ENCODE measurements around the gene SOCS7.
"Not testable (repeated sequence)": the region's sequence is repeated elsewhere in the genome, so short reads cannot be mapped to it uniquely, and the experiment has no call there.

The SOCS7 gene

DNA sequence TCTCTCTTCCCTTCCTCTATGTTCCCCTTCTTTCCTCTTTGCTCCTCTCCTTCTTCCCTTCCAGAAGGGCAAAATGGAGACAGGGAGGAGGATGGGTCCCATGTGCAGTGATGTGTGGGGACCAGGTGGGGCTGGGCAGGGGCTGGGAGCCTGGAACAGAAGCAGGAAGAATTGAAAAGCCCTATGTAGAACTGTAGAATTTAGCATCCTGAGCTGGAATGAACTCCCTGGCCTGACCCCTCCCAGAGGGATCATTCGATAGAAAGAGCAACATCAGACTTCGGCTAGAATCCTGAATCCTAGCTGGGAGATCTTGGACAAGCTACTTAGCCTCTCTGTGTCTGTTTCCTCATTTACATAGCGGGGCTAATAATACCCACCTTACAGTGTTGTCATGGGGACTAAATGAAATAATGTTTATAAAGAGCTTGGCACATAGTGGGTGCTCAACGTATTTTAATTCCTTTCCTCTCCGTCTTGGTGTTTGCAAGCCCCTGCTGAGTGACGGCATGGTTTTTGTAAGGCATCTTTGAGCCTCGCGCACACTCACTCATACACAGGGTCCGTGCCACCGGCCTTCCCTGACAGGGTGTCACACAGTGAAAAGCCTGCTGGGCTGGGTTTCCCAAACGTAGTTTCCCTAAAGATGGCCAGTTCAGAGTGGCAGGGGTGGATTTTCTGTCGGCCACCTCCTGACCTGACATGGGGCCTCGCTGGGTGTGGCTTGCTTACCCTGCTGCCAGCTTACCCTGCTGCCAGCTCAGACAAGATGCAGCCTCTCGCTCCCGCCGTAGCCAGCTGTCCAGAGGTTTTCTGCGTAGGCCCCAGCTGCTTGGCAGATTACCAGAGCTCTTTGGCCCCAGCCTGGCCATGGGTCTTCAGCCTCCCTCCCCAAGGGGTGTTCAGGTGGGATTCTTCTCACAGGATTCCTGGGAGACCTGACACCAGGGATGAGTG, 70.5 kb downstream of the SOCS7 start:
- DNase-seq: peak; percentile 38

DNA sequence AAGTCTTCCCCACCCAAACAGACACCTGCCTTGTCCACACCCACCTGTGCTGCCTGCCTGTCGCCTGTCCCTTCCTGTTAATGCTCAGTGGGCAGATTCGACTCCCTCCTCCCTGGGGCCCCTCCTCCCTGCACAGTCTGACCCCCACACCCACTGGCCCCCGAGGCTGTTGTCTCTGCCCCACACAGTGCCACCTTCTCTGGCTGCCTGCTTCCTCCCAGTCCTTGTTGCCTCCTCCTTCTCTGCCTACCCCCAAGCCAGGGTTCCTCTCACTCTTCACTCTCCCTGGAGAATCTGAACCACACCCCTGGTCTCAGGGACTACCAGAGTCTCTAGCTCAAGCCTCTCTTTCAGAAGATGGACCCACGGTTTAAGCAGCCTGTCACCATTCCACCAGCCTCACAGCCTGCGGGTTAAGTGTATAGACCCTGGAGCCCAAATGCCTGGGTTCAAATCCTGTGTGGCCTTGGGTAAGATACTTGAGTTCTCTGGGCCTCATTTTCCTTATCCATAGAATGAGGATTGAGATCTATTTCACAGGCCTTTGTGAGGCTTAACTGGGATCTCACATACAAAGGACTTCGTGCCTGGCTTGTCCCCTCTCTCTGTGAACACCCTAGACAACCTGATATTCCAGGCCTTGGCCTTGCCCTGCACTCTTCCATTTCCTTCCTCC, 72.8 kb downstream of the SOCS7 start:
- no peak for DNase-seq

GRCh38 chr17:38425031-38425430, 73.4 kb downstream of the SOCS7 start:
- no peak for DNase-seq

- no peak for DNase-seq
Observed at GRCh38 chr17:38425744-38426143, 74.1 kb downstream of the SOCS7 start.

- DNase-seq: no peak
Observed at GRCh38 chr17:38426441-38426840, 74.8 kb downstream of the SOCS7 start.

- DNase-seq: no peak
Observed at GRCh38 chr17:38427160-38427949, 75.7 kb downstream of the SOCS7 start.

DNA sequence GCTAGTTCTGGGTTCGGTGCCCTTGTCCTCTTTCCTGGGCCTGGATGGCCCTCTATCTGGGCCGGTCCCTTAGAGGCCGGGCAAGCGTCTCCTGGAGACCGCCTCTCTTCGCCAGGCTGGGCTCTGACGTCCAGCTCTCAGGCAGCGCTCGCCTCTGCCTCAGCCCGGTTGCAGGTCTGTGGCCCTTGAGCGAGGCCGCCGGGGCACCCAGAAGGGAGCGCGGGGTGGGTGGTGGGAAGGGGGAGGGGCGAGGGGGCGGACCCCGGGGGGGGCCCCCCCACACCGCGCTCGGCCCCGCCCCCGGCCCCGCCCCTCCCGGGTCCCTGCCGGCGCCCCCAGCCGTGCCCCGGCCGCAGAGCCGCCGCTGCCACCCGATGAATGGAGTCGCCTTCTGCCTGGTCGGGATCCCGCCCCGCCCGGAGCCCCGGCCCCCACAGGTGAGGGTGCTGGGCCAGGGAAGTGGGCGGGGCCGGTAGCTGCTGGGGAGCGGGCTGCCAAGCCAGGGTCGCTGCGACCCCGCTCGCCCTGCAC, 76.5 kb downstream of the SOCS7 start, which contains the start of gene ARHGAP23:
Gene ARHGAP23 (plus strand): TSS at position 353 of the 531 bp plus-strand sequence. CDS start 22 bp downstream, at position 375.
- DNase-seq: peak; percentile 61

GRCh38 chr17:38428643-38429371, 77.2 kb downstream of the SOCS7 start:
- peak; percentile 55 for DNase-seq

GRCh38 chr17:38429476-38430100, 77.9 kb downstream of the SOCS7 start:
- no peak for DNase-seq

DNA sequence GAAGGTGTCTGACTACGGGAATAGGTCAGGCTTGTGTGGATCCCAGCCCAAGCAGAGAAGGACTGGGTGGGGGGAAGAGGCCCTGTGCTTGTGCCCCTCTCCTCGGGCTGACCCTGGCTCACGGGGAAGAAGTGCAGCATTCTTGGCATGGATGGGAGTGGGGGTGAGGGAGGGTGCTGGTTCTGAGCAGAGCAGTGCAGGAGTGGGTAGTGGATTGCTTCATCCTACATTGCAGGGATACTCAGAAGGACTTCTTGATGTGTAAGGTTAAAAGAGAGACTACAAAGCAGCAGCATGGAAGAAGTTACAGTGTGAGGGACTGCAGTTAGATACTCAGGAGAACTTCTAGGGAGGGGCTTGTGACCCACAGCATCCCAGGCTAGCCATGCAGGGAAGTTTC, 78.7 kb downstream of the SOCS7 start:
- DNase-seq: no peak

DNA sequence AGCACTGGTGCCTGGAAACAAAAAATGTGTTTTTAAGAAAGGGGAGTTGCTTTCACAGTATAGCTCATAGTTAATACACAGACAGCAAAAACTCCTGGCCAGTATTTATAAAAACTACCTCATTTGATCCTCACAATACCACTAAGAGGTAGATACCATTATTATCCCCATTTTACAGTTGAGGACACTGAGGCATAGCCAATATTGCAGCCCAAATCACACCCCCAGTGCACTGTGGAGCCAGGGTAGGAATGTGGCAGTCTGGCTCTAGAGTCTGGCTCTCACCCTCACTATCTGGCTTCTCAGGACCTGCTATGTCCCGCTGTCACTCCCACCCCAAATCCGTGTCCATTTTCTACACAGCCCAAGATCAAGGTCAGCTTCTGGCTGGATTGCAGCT, 79.2 kb downstream of the SOCS7 start:
- DNase-seq: no peak

DNA sequence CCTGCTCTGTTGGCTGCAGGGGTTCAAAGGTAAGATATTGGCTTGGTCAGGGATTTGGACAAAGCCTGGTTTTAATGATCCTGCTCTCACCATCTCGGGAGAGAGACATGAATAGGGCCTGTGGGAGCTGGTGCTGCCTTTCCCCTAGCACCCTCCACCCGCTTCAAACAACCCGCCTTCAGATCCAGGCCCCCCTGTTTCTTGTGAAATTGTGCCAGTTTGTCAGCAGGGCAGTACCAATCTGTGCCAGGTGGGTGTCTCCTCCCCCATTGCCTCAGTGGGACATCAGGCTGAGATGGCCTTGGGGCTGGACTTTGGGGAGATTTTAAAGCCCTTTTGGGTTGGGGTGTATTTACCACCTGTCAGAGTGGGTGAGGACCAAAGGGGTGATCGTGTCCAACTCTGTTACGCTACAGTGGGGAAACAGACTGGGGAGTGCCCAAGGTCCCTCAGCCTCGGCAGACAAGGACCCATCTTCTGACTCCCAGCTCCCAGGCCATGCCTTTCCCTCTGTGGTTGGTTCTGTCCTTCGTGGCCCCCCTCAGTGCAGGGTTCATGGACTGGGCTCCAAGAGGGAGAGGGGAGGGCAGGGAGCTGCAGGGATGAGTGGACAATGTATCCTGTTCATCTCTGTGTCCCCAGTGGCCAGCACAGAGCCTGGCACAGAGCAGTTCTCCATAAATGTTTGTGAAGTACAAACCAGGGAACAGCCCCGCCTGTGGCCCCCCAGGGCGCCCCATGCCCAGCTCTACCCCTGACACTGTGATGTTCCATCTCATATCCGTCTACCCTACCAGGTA, 79.9 kb downstream of the SOCS7 start:
- no peak for DNase-seq

- DNase-seq: no peak
Observed at GRCh38 chr17:38434178-38434665, 82.6 kb downstream of the SOCS7 start.

DNA sequence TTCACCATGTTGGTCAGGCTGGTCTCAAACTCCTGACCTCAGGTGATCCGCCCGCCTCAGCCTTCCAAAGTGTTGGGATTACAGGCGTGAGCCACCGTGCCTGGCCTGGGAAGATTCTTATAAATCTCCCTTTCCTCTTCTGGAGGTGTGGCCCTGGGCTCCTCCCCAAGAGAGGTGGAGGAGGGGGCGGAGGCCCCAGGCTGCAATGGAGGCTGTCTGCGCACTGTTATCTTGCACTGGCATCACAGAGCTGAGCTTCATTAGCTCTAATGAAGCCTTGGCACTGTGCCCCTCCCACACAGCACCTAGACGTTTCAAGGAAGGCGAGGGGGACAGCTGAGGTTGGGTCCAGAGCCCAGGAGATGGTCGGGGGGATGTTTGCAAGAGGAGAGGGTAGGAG, 84.2 kb downstream of the SOCS7 start:
- no peak for DNase-seq

DNA sequence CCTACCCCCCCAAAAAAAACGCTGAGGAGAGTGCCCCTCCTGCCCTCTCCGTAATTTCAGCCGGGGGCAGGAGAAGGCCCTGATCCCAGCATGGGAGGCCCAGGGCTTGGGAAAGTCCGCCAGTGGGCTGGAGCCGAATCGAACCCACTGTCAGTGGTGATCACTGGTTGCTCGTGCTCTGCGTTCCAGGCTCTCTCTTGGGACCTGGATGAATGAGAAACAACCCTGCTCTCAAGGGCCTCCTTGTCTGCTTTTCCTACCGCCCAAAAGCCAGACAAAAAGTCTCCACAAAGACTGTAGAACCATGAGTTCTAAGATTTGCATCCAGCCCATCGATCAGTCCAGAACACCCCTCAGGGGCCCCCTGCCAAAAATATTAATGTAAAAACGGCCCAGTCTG, 84.7 kb downstream of the SOCS7 start:
- DNase-seq: no peak

DNA sequence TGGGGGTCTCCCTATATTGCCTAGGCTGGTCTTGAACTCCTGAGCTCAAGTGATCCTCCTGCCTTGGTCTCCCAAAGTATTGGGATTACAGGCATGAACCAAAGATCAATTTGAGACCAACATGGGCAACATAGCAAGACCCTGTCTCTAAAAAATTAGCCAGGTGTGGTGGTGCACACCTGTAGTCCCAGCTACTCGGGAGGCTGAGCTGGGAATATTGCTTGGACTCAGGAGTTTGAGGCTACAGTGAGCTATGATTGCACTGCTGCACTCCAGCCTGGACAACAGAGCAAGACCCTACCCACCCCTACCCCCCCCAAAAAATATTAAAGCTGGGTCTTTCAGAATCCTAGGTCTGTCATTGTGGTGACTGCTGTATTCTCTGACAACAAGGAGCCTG, 85.7 kb downstream of the SOCS7 start:
- DNase-seq: not testable (repeated sequence)

GRCh38 chr17:38439436-38439835, 87.8 kb downstream of the SOCS7 start:
- DNase-seq: no peak

DNA sequence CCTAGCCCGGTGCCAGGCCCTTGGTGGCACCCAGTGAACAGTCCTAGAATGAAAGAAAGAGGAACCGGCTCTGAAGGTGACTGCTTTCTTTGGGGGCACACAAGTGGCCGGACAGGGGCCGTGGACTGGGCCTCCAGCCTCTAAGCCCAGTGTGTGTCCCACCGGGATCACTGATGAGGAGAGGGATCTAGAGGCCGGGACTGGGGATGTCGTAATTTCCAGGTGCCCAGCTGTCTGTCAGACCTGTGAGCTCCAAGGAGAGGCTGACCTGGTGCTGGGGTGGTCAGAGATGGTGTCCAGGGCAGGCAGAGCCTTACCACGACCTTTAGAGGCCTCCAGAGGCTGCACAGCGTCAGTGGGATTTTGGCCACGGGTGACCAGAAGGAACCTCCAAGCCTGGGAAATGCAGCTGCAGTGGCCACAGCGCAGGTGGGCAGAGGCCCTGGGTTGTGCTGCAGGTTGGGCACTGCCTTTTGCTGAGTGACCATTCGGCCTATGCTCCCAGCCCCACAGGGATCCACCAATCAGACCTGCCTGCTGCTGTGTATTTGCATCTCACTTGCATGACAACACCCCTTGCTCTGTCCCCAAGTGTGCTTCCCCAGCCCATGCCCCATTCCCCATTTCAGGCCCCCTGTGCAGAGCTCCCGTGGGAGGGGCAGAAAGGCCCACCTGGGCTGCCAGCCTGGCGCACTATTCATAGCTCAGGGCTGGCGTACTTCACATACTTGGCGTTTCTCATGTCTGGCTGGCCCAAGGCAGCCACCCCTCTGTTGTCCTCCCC, 89.2 kb downstream of the SOCS7 start:
- DNase-seq: no peak

GRCh38 chr17:38441429-38442061, 89.9 kb downstream of the SOCS7 start:
- no peak for DNase-seq
